GM10266 (cell line): Measurements from ENCODE around the gene SLC22A1.
"Not testable (repeated sequence)": the region's sequence is repeated elsewhere in the genome, so short reads cannot be mapped to it uniquely, and the experiment has no call there.

Source experiments
- DNase-seq: peaks from one replicate; pipeline ENCODE4 v3.0.0; 2012; ENCODE audit errors: extremely low spot score
- TF ChIP-seq, protein P1 (sequence below): IDR thresholded peaks from 2 replicates; pipeline ENCODE4 v1.5.1; 2012; ENCODE audit warnings: mild to moderate bottlenecking, low read depth; ENCODE audit not compliant: control insufficient read depth, insufficient read depth; ENCODE audit errors: missing control alignments

SLC22A1 gene

DNA sequence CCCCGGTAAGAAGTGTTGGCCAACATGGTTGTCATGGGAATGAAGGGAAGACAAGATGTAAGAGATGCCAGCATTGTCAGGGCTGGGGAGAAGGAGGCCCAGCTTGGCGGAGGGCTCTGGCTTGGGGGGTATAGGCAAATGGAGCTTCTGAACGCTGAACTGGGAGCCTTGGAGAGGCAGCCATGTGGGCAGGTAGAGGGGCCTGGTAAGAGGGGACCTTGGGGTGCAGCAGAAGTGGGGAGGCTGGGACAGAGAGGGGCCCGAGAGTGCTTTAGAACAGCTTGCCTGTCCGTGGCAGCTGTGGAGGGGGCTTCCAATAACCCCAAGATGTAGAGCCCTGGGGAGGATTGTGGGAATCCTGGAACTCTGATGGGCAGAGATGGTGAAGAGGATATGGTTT, 3.0 kb downstream of the SLC22A1 start:
- TF ChIP-seq, protein P1, sequence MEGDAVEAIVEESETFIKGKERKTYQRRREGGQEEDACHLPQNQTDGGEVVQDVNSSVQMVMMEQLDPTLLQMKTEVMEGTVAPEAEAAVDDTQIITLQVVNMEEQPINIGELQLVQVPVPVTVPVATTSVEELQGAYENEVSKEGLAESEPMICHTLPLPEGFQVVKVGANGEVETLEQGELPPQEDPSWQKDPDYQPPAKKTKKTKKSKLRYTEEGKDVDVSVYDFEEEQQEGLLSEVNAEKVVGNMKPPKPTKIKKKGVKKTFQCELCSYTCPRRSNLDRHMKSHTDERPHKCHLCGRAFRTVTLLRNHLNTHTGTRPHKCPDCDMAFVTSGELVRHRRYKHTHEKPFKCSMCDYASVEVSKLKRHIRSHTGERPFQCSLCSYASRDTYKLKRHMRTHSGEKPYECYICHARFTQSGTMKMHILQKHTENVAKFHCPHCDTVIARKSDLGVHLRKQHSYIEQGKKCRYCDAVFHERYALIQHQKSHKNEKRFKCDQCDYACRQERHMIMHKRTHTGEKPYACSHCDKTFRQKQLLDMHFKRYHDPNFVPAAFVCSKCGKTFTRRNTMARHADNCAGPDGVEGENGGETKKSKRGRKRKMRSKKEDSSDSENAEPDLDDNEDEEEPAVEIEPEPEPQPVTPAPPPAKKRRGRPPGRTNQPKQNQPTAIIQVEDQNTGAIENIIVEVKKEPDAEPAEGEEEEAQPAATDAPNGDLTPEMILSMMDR: no peak
- DNase-seq: no peak

DNA sequence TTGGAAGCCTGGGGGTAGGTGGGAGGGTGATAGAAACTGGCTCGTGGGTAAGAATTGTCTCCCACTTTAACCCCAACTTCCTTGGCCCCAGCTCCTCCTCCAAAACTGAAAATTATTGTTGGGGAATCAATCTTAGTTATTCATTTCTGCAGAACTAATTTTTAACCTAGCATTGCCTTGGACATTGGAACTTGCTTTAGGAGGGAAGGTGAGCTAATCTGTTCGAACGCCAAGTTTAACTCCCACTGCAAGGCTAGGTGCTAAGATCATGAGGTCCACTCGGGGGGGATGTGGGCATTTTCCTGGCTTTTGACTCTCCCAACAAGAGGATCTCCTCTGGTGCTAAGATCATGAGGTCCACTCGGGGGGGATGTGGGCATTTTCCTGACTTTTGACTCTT, 3.5 kb downstream of the SLC22A1 start:
- not testable (repeated sequence) for DNase-seq

DNA sequence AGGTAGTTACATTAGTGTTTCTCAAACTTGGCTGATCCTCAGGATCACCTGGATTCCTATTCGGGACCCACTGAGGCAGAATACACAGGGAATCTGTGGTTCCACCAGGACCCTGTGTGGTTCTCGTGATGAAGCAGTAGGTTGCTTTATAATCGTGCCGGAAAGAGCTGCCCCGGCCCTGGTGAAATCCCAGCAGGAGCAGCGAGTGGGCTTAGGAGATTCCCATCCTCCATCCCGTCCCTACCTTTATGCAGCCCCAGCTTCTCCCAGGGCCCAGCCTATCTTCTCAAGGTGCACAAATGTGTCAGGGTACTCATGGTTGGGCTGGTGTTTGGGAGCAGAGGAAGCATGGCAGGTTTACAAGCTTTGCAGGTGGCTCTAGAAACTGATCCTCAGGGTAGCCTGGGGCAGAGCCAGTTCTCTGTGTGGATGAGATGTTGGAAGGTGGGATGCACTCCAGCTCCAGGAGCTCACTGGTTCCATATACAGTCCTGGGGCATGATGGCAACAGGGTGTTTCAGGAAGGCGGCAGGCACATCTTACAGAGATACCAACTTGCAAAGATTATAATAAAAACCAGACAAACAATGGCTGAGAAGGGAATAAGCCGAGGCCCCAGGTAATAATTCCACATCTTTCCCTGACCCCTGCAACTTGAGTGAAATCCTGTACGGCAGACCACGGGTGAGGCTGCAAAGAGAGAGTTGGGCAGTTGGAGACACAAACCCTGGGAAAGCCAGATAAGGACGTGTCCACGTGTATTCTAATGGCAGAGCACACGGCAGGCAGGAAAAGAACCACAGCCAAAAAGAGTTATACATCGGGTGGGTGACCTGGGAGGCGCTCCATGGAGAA, 5.9 kb downstream of the SLC22A1 start:
- no peak for DNase-seq
- TF ChIP-seq, protein P1: no peak

DNA sequence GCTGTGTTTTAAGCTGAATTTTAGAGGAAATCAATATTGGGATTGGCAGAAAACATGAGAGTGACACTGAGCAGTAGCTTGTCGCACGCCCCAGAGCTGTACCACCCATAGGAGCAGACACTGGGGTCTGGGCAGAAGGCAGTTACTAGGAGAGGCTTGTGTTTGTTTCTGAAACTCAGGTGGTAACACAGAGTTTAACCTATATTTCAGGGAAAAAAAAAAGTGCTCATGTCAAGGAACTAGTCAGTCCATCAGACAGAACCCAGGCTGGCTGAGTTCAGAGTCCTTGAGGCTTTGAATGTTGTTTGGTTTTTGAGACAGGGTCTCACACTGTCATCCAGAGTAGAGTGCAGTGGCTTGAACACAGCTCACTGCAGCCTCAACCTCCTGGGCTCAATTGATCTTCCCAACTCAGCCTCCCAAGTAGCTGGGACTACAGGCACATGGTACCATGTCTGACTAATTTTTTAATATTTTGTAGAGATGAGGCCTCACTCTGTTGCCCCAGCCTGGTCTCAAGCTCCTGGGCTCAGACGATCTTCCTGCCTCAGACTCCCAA, 6.6 kb downstream of the SLC22A1 start:
- TF ChIP-seq, protein P1: no peak
- no peak for DNase-seq

DNA sequence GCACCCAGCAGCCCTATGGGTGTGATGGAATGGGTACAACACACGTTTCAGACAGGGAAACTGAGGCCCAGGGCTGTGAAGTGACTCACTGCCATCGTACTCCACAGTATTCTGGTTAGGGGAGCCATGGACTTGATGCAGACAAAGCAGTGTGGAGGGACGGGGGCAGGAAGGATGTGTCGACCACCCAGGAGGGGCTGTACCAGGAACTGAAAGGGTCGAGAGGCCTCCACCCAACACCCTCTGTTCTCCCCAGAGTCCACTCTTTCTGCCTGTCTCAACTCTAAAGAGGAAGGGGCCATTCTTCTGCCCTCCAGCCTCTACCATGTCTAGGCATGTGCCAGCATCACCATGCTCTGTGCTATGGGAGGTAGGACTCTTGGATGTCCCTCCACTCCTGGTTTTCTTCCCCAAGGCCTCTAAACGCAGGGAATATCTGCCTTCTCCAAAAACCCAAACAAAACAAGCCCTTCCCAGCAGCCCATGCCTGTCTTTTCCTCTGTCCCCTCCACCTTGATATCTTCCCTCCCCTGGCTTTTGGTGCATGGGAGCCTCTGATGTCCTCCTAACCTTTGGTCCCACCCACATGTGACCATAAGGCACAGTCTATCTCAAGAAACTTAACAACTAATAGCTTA, 7.4 kb downstream of the SLC22A1 start:
- TF ChIP-seq, protein P1: no peak
- DNase-seq: no peak

DNA sequence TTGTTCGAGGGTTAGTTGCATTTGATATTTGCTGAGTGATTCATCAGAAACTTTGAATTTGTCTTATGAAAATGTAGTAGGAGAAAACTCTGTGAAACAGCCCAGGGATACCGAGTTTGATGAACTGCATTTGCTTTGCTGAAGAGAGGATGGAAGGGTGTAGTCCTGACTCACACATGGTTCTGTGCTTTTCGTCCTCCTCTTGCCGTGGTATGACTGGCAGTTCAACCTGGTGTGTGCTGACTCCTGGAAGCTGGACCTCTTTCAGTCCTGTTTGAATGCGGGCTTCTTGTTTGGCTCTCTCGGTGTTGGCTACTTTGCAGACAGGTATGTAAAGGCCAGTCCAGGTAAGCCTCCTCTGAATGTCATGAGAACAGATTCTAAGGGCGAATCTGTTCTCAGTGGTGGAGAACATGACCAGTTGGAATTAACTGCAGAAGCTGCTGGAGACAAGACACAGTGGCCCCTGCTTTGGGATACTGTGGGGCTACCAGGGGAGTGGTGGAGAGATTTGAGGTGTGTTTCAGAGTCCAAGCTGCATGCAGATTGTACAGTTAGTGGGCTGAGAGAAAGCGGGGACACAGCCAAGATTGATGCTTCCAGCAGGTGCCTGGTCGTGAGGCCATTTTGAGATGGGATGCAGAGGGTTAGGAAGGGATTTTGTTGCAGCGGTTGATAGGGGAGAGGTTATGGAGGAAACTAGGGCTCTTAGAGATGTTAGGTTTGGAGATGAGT, 8.4 kb downstream of the SLC22A1 start:
- TF ChIP-seq, protein P1: no peak
- peak; percentile 7 for DNase-seq

DNA sequence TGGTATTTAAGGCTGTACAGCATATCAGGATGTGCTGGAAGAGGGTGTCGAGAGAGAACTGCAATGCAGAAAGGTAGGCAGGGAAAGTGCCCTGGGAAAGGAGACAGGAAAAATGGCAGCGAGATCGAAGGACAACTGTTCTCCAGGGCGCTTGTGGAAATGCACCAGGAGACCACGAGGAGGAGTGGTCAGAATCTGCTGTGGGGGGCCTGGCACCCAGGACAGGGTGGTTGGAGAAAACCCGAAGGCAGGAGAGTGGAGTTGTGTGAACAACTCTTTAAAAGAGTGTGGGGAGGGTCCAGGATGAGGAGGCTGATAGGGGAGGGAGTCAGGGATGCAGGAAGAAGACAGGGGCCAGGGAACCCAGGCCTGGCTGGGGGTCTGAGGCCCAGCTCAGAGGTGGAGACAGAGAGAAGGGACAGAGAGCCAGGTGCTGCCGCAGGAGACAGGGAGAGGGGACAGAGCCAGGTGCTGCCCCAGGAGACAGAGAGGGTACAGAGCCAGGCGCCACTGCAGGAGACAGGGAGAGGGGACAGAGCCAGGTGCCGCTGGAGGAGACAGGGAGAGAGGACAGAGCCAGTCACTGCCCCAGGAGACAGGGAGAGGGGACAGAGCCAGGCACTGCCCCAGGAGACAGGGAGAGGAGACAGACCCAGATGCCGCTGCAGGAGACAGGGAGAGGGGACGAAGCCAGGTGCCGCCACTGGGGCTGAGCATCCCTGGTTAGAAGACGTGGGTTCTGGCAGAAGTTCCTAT, 9.3 kb downstream of the SLC22A1 start:
- no peak for DNase-seq
- TF ChIP-seq, protein P1: no peak
